Suprapubic skin (tissue), 4 donors: ENCODE measurements around the gene ASTN2.

Experiments used
- CTCF ChIP-seq, 2 donors: fragments of 200-600 bp in 1 of 2; fragments of 450-650 bp in 1 of 2; sonication (generic) in 1 of 2; IDR thresholded peaks; one replicate each; pipeline ENCODE4 v1.5.1; 2016 to 2019; ENCODE audit warnings: antibody characterized with exemption in 2 of 2, mild to moderate bottlenecking in 1 of 2, moderate library complexity in 1 of 2
- EP300 ChIP-seq: sonication (generic); formaldehyde crosslinking; IDR thresholded peaks from one replicate; pipeline ENCODE4 v1.6.1; 2017; ENCODE audit warnings: antibody characterized with exemption
- POLR2A ChIP-seq, 2 donors: fragments of 450-650 bp; IDR thresholded peaks; one replicate each; pipeline ENCODE4 v1.6.1; 2017; ENCODE audit warnings: antibody characterized with exemption in 2 of 2, mild to moderate bottlenecking in 2 of 2, moderate library complexity in 2 of 2
- POLR2AphosphoS5 ChIP-seq, 3 donors: sonication (generic); formaldehyde crosslinking; IDR thresholded peaks; one replicate each; pipeline ENCODE4 v1.6.1; 2017; ENCODE audit warnings: antibody characterized with exemption in 3 of 3

GRCh38 chr9:117233016-117233415, 181.8 kb downstream of the ASTN2 start:
- no peak for TF ChIP-seq CTCF (IDR thresholded peaks at IDR 0.05)
- no peak for TF ChIP-seq POLR2A (IDR thresholded peaks at IDR 0.05)
- TF ChIP-seq POLR2AphosphoS5 (IDR thresholded peaks at IDR 0.05), result no peak
- no peak for TF ChIP-seq EP300
